ENCODE data around the gene TARBP2. TPM values are rescaled to one million over a fixed set of nuclear protein-coding genes. Genes with fewer than 3 reads are reported as not detected.
A peak's percentile ranks its signal among the peaks of the same experiment; 100 is the strongest.

The TARBP2 gene
- total RNA-seq, 3 donors from 2014 or later = 24.8 to 45.1 (median 37.0) TPM

- no peak overlapping the region for H3K4me3 ChIP-seq
- no peaks in the 10 kb centered on the region for H3K27me3 ChIP-seq
- TF ChIP-seq POLR2A (IDR thresholded peaks at IDR 0.05) = no peak
- TF ChIP-seq CTCF (IDR thresholded peaks at IDR 0.05) = no peak
- no peak for TF ChIP-seq POLR2AphosphoS5 (IDR thresholded peaks at IDR 0.05)
- no peak for DNase-seq (ENCODE audit: low spot score in 2 of 2)
- no peaks in the 10 kb centered on the region for H3K9me3 ChIP-seq
- H3K36me3 ChIP-seq = peaks cover 14% of the 10 kb centered on the region
- peaks cover 0 to 12% of the 10 kb centered on the region in 2 donors for H3K4me1 ChIP-seq
- H3K27ac ChIP-seq = no peak overlapping the region
- intact Hi-C loops (cut with DNase I; ENCODE audit: low total_unique reads) = no loop called here
These were observed 44.3 kb upstream of the TARBP2 start for GRCh38 chr12:53456654-53457366.

GRCh38 chr12:53459097-53459496 lies 42.0 kb upstream of the TARBP2 start:
- TF ChIP-seq POLR2A (IDR thresholded peaks at IDR 0.05) (no peak), POLR2AphosphoS5 (IDR thresholded peaks at IDR 0.05) (no peak), CTCF (IDR thresholded peaks at IDR 0.05) (no peak)
- no peak overlapping the region for H3K27ac ChIP-seq
- no peaks in the 10 kb centered on the region for H3K9me3 ChIP-seq
- no peaks in the 10 kb centered on the region for H3K27me3 ChIP-seq
- intact Hi-C loops (cut with DNase I; ENCODE audit: low total_unique reads) = no loop called here
- H3K4me1 ChIP-seq = peaks cover 0 to 1% of the 10 kb centered on the region in 2 donors
- peaks cover 23% of the 10 kb centered on the region for H3K36me3 ChIP-seq
- no peak overlapping the region for H3K4me3 ChIP-seq
- DNase-seq (ENCODE audit: low spot score in 2 of 2) = no peak

DNA sequence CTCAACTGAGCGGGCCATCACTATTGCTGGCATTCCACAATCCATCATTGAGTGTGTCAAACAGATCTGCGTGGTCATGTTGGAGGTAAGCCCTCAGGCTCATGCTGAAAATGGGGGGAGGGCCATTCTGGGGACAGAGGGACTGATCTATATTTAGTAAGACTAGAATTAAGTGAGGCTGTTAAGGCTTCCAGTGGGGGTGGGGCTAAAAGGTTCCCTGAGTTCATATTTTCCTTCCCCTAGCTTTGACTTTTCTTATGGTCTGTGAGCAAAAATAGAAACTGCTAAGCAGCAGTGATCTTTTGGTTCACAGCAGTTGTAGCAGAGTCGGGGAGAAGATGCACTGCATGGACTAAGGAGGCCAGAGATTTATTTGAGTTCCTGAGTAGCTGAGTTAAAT lies 40.0 kb upstream of the TARBP2 start:
- no peak for DNase-seq (ENCODE audit: low spot score in 2 of 2)
- intact Hi-C loops (cut with DNase I; ENCODE audit: low total_unique reads) = no loop called here
- TF ChIP-seq CTCF (IDR thresholded peaks at IDR 0.05) = no peak
- TF ChIP-seq POLR2AphosphoS5 (IDR thresholded peaks at IDR 0.05) = no peak
- no peak for TF ChIP-seq POLR2A (IDR thresholded peaks at IDR 0.05)
- peak overlapping the region; percentile 8 for H3K27ac ChIP-seq
- no peaks in the 10 kb centered on the region for H3K4me1 ChIP-seq
- no peaks in the 10 kb centered on the region for H3K27me3 ChIP-seq
- peaks cover 23% of the 10 kb centered on the region for H3K36me3 ChIP-seq
- H3K9me3 ChIP-seq = no peaks in the 10 kb centered on the region
- no peak overlapping the region for H3K4me3 ChIP-seq

- intact Hi-C loops (cut with DNase I; ENCODE audit: low total_unique reads) = no loop called here
- DNase-seq (ENCODE audit: low spot score in 2 of 2) = no peak
- no peaks in the 10 kb centered on the region for H3K27me3 ChIP-seq
- no peak overlapping the region for H3K27ac ChIP-seq
- peaks cover 23% of the 10 kb centered on the region for H3K36me3 ChIP-seq
- no peaks in the 10 kb centered on the region for H3K9me3 ChIP-seq
- H3K4me3 ChIP-seq = no peak overlapping the region
- TF ChIP-seq CTCF (IDR thresholded peaks at IDR 0.05) (no peak), POLR2A (IDR thresholded peaks at IDR 0.05) (no peak), POLR2AphosphoS5 (IDR thresholded peaks at IDR 0.05) (no peak)
- no peaks in the 10 kb centered on the region for H3K4me1 ChIP-seq
These were observed 39.5 kb upstream of the TARBP2 start for GRCh38 chr12:53461591-53461990.

GRCh38 chr12:53462935-53463334 lies 38.1 kb upstream of the TARBP2 start:
- Histone ChIP-seq H3K4me3 (no peak overlapping the region), H3K27ac (peak overlapping the region in 1 of 2 donors; percentile 9), H3K27me3 (no peaks in the 10 kb centered on the region), H3K4me1 (no peaks in the 10 kb centered on the region), H3K36me3 (peaks cover 30% of the 10 kb centered on the region), H3K9me3 (no peaks in the 10 kb centered on the region)
- no peak for TF ChIP-seq POLR2A (IDR thresholded peaks at IDR 0.05)
- TF ChIP-seq CTCF (IDR thresholded peaks at IDR 0.05) = no peak
- no peak for TF ChIP-seq POLR2AphosphoS5 (IDR thresholded peaks at IDR 0.05)
- DNase-seq (ENCODE audit: low spot score in 2 of 2) = no peak
- intact Hi-C loops (cut with DNase I; ENCODE audit: low total_unique reads) = no loop called here
